OCI-LY7 (cell line): ENCODE results near the gene ELL.

Experiments
- EZH2phosphoT487 ChIP-seq: fragments of 200-600 bp; sonication (generic); IDR thresholded peaks from 2 replicates; pipeline ENCODE4 v1.6.1; 2018; ENCODE audit warnings: low read depth, borderline replicate concordance, mild to moderate bottlenecking, mixed run types, antibody characterized with exemption, low read length, moderate library complexity, mixed read lengths
- TF ChIP-seq, protein P1 (sequence below): fragments of 200-600 bp; sonication (generic); conservative IDR thresholded peaks from 2 replicates; pipeline ENCODE4 v1.5.1; 2014; ENCODE audit warnings: mild to moderate bottlenecking, antibody characterized with exemption, low read length, moderate library complexity, mixed read lengths

GRCh38 chr19:18475762-18476331 lies 46.0 kb downstream of the ELL start:
- TF ChIP-seq, protein P1, sequence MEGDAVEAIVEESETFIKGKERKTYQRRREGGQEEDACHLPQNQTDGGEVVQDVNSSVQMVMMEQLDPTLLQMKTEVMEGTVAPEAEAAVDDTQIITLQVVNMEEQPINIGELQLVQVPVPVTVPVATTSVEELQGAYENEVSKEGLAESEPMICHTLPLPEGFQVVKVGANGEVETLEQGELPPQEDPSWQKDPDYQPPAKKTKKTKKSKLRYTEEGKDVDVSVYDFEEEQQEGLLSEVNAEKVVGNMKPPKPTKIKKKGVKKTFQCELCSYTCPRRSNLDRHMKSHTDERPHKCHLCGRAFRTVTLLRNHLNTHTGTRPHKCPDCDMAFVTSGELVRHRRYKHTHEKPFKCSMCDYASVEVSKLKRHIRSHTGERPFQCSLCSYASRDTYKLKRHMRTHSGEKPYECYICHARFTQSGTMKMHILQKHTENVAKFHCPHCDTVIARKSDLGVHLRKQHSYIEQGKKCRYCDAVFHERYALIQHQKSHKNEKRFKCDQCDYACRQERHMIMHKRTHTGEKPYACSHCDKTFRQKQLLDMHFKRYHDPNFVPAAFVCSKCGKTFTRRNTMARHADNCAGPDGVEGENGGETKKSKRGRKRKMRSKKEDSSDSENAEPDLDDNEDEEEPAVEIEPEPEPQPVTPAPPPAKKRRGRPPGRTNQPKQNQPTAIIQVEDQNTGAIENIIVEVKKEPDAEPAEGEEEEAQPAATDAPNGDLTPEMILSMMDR: no peak
- no peak for TF ChIP-seq EZH2phosphoT487
